ENCODE results near the gene ASXL3.

The ASXL3 gene

GRCh38 chr18:33577685-33578517, at the start of gene ASXL3:
TSS of gene ASXL3 (plus strand) at chr18:33578219. CDS start at chr18:33578632, 413 bp downstream.
- no peak for DNase-seq

GRCh38 chr18:33532978-33533377, 45.0 kb upstream of the ASXL3 start:
- no peak for DNase-seq

GRCh38 chr18:33536904-33537303, 41.1 kb upstream of the ASXL3 start:
- no peak for DNase-seq

GRCh38 chr18:33538418-33539042, 39.5 kb upstream of the ASXL3 start:
- no peak for DNase-seq

- DNase-seq, result no peak
Observed at GRCh38 chr18:33540392-33540791, 37.6 kb upstream of the ASXL3 start.

GRCh38 chr18:33541316-33541715, 36.7 kb upstream of the ASXL3 start:
- no peak for DNase-seq

GRCh38 chr18:33556846-33557245, 21.2 kb upstream of the ASXL3 start:
- no peak for DNase-seq

- no peak for DNase-seq
Observed at GRCh38 chr18:33557706-33558105, 20.3 kb upstream of the ASXL3 start.

- DNase-seq, result no peak
Observed at GRCh38 chr18:33558529-33558928, 19.5 kb upstream of the ASXL3 start.

- DNase-seq, result no peak
Observed at GRCh38 chr18:33560686-33561370, 17.2 kb upstream of the ASXL3 start.

GRCh38 chr18:33562741-33563140, 15.3 kb upstream of the ASXL3 start:
- no peak for DNase-seq

GRCh38 chr18:33567705-33568104, 10.3 kb upstream of the ASXL3 start:
- no peak for DNase-seq

- DNase-seq, result no peak
Observed at GRCh38 chr18:33571998-33572787, 5.8 kb upstream of the ASXL3 start.

- no peak for DNase-seq
Observed at GRCh38 chr18:33573193-33573592, 4.8 kb upstream of the ASXL3 start.

GRCh38 chr18:33575451-33575850, 2.6 kb upstream of the ASXL3 start:
- DNase-seq, result no peak

- DNase-seq, result no peak
Observed at GRCh38 chr18:33576999-33577646, 896 bp upstream of the ASXL3 start.

GRCh38 chr18:33578518-33579348, 714 bp downstream of the ASXL3 start:
- no peak for DNase-seq

GRCh38 chr18:33579349-33580215, 1.6 kb downstream of the ASXL3 start:
- DNase-seq, result no peak

GRCh38 chr18:33580546-33580945, 2.5 kb downstream of the ASXL3 start:
- no peak for DNase-seq

GRCh38 chr18:33581856-33582255, 3.8 kb downstream of the ASXL3 start:
- DNase-seq, result no peak

GRCh38 chr18:33583901-33584300, 5.9 kb downstream of the ASXL3 start:
- no peak for DNase-seq
